ENCODE results near the gene WNT7B. TPM values are rescaled to one million over a fixed set of nuclear protein-coding genes. Genes with fewer than 3 reads are reported as not detected.
A peak's percentile ranks its signal among the peaks of the same experiment; 100 is the strongest.

Gene WNT7B
- total RNA-seq, 1 donor from 2014 or later: 1.8 TPM

DNA sequence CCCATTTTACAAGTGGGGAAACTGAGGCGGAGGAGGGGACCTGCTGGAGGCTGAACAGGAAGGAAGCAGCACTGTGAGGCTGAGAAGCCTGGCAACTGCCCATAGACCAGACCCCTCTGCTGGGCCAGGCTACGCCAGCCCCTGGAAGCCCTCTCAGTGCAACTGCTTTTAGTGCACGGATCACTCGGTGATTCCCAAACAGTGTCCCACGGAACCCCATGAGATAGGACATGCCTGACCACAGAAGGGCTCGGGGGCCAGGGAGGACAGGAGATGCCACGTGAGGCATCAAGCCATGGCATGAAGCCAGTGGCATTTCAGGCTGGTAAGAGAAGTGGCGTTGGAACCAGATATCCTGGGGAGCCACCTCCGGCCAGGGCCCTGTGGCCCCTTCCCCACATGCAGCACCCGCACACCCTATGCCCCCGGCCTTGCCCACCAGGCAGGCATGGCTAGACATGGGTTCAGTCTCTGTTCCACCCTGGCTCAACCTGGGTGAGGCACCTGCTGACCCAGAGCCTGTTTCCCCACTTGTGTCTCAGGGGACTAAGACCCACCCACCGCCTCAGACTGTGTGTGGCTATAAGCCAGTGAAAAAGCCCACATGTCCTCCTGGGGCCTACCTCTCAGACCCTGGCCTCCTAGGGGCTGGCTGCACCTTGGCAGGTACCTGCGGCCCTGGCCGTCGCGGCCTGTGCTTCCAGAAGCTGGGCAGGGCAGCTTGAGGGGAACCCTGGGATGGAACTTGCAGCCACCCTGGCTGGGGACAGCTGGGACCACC, 84.1 kb downstream of the WNT7B start:
- H3K9me3 ChIP-seq (ENCODE audit: low read depth): no peaks in the 10 kb centered on the region
- no peaks in the 10 kb centered on the region for H3K36me3 ChIP-seq
- no peak overlapping the region for H2AFZ ChIP-seq (replicated peaks)
- no peaks in the 10 kb centered on the region for H4K20me1 ChIP-seq (ENCODE audit: low read depth)
- DNase-seq (ENCODE audit: low spot score): no peak
- no peak for TF ChIP-seq CTCF (IDR thresholded peaks at IDR 0.05)
- TF ChIP-seq EZH2phosphoT487 (IDR thresholded peaks at IDR 0.05): no peak
- TF ChIP-seq EZH2 (IDR thresholded peaks at IDR 0.05): no peak
- no peak overlapping the region for H3K4me3 ChIP-seq
- Mint-ChIP-seq H3K27ac (no peak overlapping the region), H3K4me1 (peaks cover 16% of the 10 kb centered on the region), H3K36me3 (no peaks in the 10 kb centered on the region), H3K4me3 (no peak overlapping the region), H3K9me3 (no peaks in the 10 kb centered on the region), H3K27me3 (ENCODE audit: insufficient read depth, low read depth) (peaks cover 5% of the 10 kb centered on the region)
- H3K27me3 ChIP-seq: peaks cover under 1% of the 10 kb centered on the region
- H3K27ac ChIP-seq: no peak overlapping the region
- H3K79me2 ChIP-seq (ENCODE audit: low read depth): no peaks in the 10 kb centered on the region
- peaks cover 7% of the 10 kb centered on the region for H3F3A ChIP-seq (ENCODE audit: low read depth)
- H3K9ac ChIP-seq: no peak overlapping the region
- H3K4me2 ChIP-seq: no peak overlapping the region
- H3K4me1 ChIP-seq: peaks cover 7% of the 10 kb centered on the region

DNA sequence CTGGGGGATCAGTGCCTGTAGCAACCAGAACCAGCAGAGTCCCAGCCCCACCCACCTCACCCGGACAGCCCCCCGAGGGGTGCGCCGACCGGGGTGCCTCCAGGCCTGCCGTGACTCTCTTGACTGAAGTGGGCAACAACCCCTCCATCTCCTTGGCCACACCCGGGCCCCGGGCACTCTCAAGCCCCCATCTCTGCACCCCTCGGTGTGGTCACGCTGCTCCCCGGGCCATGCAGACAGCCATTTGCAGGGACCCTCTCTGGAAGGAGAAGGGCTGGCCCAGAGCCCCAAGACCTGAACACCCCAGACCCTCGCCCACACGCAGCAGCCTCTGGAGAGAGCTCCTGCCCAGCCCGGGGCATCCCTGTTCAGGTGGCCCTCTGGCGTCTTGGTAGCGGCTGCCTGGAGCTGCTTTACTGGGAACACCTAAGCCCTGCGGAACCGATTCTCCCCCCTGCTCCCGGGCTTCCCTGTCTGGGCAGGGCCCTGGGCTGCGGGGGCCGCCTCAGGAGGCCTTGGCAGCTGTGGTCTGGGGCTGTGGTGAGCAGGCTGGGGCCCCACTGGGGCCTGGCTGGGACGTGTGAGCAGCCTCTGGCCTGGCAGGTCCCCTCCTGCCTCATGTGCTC, 84.9 kb downstream of the WNT7B start:
- Histone ChIP-seq H3K27me3 (no peaks in the 10 kb centered on the region), H3K27ac (no peak overlapping the region), H3K9me3 (ENCODE audit: low read depth) (no peaks in the 10 kb centered on the region), H4K20me1 (ENCODE audit: low read depth) (no peaks in the 10 kb centered on the region), H3K9ac (no peak overlapping the region), H3K4me3 (no peak overlapping the region), H3K36me3 (no peaks in the 10 kb centered on the region), H3F3A (ENCODE audit: low read depth) (peaks cover 7% of the 10 kb centered on the region), H2AFZ (replicated peaks) (no peak overlapping the region), H3K4me2 (no peak overlapping the region), H3K4me1 (peaks cover 7% of the 10 kb centered on the region), H3K79me2 (ENCODE audit: low read depth) (no peaks in the 10 kb centered on the region)
- Mint-ChIP-seq H3K36me3 (no peaks in the 10 kb centered on the region), H3K4me3 (no peak overlapping the region), H3K27me3 (ENCODE audit: insufficient read depth, low read depth) (peaks cover 5% of the 10 kb centered on the region), H3K4me1 (peaks cover 14% of the 10 kb centered on the region), H3K9me3 (no peaks in the 10 kb centered on the region), H3K27ac (no peak overlapping the region)
- no peak for DNase-seq (ENCODE audit: low spot score)
- TF ChIP-seq EZH2phosphoT487 (IDR thresholded peaks at IDR 0.05): no peak

GRCh38 chr22:45891471-45891995, 85.4 kb downstream of the WNT7B start:
- no peak for DNase-seq (ENCODE audit: low spot score)
- peak overlapping the region; percentile 37 for H3K27ac Mint-ChIP-seq
- TF ChIP-seq EZH2 (IDR thresholded peaks at IDR 0.05) (no peak), EZH2phosphoT487 (IDR thresholded peaks at IDR 0.05) (no peak), CTCF (IDR thresholded peaks at IDR 0.05) (no peak)
- H4K20me1 ChIP-seq (ENCODE audit: low read depth): no peaks in the 10 kb centered on the region
- H3K4me3 ChIP-seq: no peak overlapping the region
- H3K4me3 Mint-ChIP-seq: no peak overlapping the region
- peaks cover 5% of the 10 kb centered on the region for H3K4me1 ChIP-seq
- no peak overlapping the region for H3K4me2 ChIP-seq
- H3K36me3 ChIP-seq: no peaks in the 10 kb centered on the region
- no peak overlapping the region for H3K27ac ChIP-seq
- no peaks in the 10 kb centered on the region for H3K79me2 ChIP-seq (ENCODE audit: low read depth)
- no peaks in the 10 kb centered on the region for H3K9me3 Mint-ChIP-seq
- peaks cover 16% of the 10 kb centered on the region for H3K4me1 Mint-ChIP-seq
- H3K27me3 ChIP-seq: no peaks in the 10 kb centered on the region
- H3K9ac ChIP-seq: no peak overlapping the region
- H3K27me3 Mint-ChIP-seq (ENCODE audit: insufficient read depth, low read depth): peaks cover 7% of the 10 kb centered on the region
- H2AFZ ChIP-seq (replicated peaks): no peak overlapping the region
- H3K9me3 ChIP-seq (ENCODE audit: low read depth): no peaks in the 10 kb centered on the region
- no peaks in the 10 kb centered on the region for H3K36me3 Mint-ChIP-seq
- H3F3A ChIP-seq (ENCODE audit: low read depth): peaks cover 7% of the 10 kb centered on the region

All from neural progenitor cell (in vitro differentiated cells).